Colonic mucosa (tissue), 4 donors: ENCODE results near the gene CPE. TPM values are rescaled to one million over a fixed set of nuclear protein-coding genes. Genes with fewer than 3 reads are reported as not detected.

Experiments used
- DNase-seq: peaks from one replicate; pipeline ENCODE4 v3.0.0-alpha.2; 2020
- H3K27ac ChIP-seq: fragments of 200-600 bp; one replicate; pipeline ENCODE4 v1.8.0; 2021
- H3K27me3 ChIP-seq: fragments of 200-600 bp; one replicate; pipeline ENCODE4 v1.8.0; 2021
- H3K36me3 ChIP-seq: fragments of 200-600 bp; one replicate; pipeline ENCODE4 v1.8.0; 2021
- H3K4me1 ChIP-seq: fragments of 200-600 bp; one replicate; pipeline ENCODE4 v1.8.0; 2021; ENCODE audit warnings: mild to moderate bottlenecking
- H3K4me3 ChIP-seq: fragments of 200-600 bp; one replicate; pipeline ENCODE4 v1.8.0; 2021
- H3K9ac ChIP-seq, 2 donors: one replicate each; pipeline ENCODE4 v1.7.0; 2013; ENCODE audit warnings: control low read depth in 2 of 2, low read depth in 2 of 2, low read length in 2 of 2
- H3K9me3 ChIP-seq: fragments of 200-600 bp; one replicate; pipeline ENCODE4 v1.8.0; 2021
- intact Hi-C: fragments of 100-400 bp; cut with DNase I; formaldehyde crosslinking; loops from one replicate; pipeline ENCODE4 v1.14.1; 2022
- total RNA-seq, 2 donors: library from RNA; stranded (reverse); fragmentation: NEBNext Ultra II Directional in 1 of 2; extraction: Animal tissue kit (Norgen Biotek cat#: 25700) in 1 of 2; gene quantifications; one replicate each; pipeline ENCODE4 v1.2.1, GENCODE V29; 2021
- TF ChIP-seq, protein P1 (sequence below): fragments of 200-600 bp; IDR thresholded peaks from one replicate; pipeline ENCODE4 v1.8.0; 2022; ENCODE audit warnings: antibody characterized with exemption, mild to moderate bottlenecking
- donor health status: healthy.
- donor health status: DM: no; HTN: no; CAD: no.
- donor health status: DM: no; HTN: no; CAD: no.

The CPE gene
- total RNA-seq, 2 donors from 2014 or later = 13.8 to 49.6 TPM

DNA sequence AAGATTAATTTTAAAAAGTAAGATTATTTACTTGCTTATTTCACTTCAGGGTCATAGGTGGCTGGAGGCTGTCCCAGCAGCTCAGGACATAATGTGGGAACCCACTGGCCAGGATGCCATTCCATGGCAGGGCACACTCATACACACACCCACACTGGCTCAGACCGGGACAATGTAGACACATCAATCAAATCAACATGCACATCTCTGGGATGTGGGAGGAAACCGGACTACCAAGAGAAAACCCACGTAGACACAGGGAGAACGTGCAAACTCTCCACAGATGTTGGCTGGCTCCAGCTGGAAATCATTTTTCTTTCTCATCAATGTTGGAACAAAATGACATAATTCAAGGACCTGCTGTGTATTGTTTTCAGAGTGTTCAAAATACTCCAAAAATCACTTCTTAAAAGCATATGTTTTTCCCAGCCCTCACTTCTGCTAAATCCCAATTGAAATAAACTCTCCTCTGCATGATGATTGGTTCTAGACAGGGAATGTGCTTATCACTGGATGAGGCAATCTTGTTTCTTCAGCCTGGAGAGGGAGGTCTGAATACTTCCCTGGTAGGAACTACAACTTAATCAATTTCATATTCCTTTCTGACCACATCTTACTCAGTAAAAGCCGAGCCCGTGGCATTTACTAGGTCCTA, 18.6 kb upstream of the CPE start:
- Histone ChIP-seq H3K4me3 (no peak overlapping the region), H3K9ac (no peak overlapping the region), H3K27me3 (no peaks in the 10 kb centered on the region), H3K9me3 (no peaks in the 10 kb centered on the region), H3K27ac (no peak overlapping the region), H3K4me1 (no peaks in the 10 kb centered on the region), H3K36me3 (no peaks in the 10 kb centered on the region)
- DNase-seq = no peak
- TF ChIP-seq, protein P1, sequence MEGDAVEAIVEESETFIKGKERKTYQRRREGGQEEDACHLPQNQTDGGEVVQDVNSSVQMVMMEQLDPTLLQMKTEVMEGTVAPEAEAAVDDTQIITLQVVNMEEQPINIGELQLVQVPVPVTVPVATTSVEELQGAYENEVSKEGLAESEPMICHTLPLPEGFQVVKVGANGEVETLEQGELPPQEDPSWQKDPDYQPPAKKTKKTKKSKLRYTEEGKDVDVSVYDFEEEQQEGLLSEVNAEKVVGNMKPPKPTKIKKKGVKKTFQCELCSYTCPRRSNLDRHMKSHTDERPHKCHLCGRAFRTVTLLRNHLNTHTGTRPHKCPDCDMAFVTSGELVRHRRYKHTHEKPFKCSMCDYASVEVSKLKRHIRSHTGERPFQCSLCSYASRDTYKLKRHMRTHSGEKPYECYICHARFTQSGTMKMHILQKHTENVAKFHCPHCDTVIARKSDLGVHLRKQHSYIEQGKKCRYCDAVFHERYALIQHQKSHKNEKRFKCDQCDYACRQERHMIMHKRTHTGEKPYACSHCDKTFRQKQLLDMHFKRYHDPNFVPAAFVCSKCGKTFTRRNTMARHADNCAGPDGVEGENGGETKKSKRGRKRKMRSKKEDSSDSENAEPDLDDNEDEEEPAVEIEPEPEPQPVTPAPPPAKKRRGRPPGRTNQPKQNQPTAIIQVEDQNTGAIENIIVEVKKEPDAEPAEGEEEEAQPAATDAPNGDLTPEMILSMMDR = no peak
- intact Hi-C loops = no loop called here

DNA sequence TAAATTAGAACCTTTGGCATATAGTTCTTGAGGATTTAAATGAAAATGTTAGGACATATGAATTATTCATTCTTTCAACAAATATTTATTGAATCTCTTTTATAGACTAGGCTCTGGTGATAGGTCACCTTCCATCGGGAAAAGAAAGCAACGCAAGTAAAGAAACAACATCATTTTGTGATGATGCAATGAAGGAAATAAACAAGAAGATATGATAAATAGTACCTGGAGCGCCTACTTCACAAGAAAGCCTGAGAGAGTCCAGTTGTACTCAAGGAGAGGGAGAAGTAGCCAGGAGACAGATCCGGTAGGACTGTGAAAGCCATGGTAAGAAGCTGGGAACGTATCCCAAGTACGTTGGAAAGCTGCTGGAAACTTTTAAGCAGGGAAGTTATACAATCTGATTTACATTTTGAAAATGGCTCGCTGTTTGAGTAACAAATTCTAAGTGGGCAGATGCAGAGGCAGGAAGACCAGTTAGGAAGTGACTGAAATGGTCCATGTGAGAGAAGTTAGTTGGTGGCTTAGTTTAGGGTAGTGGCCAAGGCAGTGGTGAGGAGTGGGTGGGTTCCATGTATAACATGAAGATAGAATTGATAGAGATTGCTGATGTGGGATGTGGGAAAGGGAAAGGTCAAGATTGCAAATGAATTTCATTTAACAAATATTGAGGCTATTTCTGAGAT, 17.7 kb upstream of the CPE start:
- no peaks in the 10 kb centered on the region for H3K36me3 ChIP-seq
- no peaks in the 10 kb centered on the region for H3K27me3 ChIP-seq
- H3K9ac ChIP-seq = no peak overlapping the region
- TF ChIP-seq, protein P1 = no peak
- no peak overlapping the region for H3K27ac ChIP-seq
- H3K4me3 ChIP-seq = no peak overlapping the region
- intact Hi-C loops = no loop called here
- no peak for DNase-seq
- H3K4me1 ChIP-seq = no peaks in the 10 kb centered on the region
- no peaks in the 10 kb centered on the region for H3K9me3 ChIP-seq

DNA sequence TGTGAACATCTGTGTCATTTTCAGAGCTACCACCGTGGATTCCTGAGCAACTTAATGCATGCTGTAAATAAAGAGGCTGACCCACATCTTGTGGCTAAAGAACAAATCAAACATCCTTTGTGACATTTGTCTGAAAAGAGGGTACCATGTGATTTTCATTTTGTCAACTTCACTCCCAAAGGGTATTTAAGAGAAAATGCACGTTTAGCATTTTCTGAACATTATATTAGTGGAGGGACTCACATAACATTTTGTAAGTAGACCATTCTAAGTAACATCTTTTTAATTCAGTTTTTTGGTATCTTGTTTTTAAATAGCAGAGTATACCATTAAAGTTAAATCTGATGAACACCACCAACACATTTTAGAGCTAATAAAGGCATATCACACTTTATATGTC, 17.0 kb upstream of the CPE start:
- Histone ChIP-seq H3K27me3 (no peaks in the 10 kb centered on the region), H3K9ac (no peak overlapping the region), H3K4me3 (no peak overlapping the region), H3K9me3 (no peaks in the 10 kb centered on the region), H3K36me3 (no peaks in the 10 kb centered on the region), H3K27ac (no peak overlapping the region), H3K4me1 (no peaks in the 10 kb centered on the region)
- TF ChIP-seq, protein P1 = no peak
- no peak for DNase-seq
- intact Hi-C loops = no loop called here

DNA sequence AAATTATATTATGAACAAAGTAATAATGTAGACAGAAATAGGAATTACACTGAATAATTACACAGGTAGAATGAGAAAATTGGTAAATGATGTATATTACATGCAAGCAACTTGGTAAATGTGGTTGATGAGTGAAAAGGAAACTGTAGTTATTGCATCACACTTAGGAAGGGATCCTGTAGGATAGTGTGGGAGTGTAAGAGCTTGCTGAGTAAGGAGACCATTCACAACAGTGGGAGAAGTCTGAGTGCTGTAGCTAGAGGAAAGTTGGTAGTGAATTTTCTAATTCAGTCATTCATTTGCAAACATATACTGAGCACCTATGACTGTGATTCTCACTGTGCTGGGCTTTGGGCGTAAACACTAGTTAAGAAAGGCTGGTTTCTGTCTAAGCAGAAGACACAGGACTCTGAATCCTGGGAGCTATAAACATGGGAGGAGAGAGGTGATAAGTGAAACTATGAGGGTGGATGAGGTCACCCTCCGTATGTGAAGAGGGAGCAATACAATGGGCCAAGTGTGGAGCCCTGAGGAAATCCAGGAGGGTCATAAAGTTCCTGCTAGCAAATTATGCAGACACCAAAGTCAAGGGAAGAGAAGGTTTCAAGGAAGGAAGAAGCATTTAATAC, 14.2 kb upstream of the CPE start:
- no peaks in the 10 kb centered on the region for H3K27me3 ChIP-seq
- peak; percentile 66 for DNase-seq
- TF ChIP-seq, protein P1 = no peak
- intact Hi-C loops = no loop called here
- no peaks in the 10 kb centered on the region for H3K36me3 ChIP-seq
- H3K9me3 ChIP-seq = no peaks in the 10 kb centered on the region
- H3K27ac ChIP-seq = peak overlapping the region; percentile 75
- H3K9ac ChIP-seq = peak overlapping the region in 1 of 2 donors; percentile 49
- no peaks in the 10 kb centered on the region for H3K4me1 ChIP-seq
- H3K4me3 ChIP-seq = no peak overlapping the region

DNA sequence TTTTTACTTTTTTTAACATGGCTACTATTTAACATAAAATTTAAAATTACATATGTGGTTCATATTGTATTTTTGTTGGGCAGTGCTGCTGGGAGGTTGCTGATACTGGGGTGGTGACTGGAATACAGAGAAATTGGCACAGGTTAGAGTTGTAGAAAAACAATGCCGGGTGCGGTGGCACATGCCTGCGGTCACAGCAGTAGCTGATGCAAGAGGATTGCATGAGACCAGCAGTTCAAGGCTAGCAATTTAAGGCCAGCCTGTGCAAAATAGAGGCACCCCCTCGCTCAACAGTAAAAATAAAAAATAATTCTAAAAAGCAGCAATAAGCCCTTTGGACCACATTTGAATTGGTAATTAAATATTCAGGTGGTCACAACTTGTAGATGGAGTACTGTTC, 11.8 kb upstream of the CPE start:
- H3K4me1 ChIP-seq = no peaks in the 10 kb centered on the region
- H3K27me3 ChIP-seq = no peaks in the 10 kb centered on the region
- H3K9ac ChIP-seq = no peak overlapping the region
- no peaks in the 10 kb centered on the region for H3K36me3 ChIP-seq
- no peak overlapping the region for H3K4me3 ChIP-seq
- no peaks in the 10 kb centered on the region for H3K9me3 ChIP-seq
- no peak overlapping the region for H3K27ac ChIP-seq
- no peak for DNase-seq
- TF ChIP-seq, protein P1 = no peak
- intact Hi-C loops = no loop called here
